ELR (cell line): ENCODE results near the gene GMDS.
A peak's percentile ranks its signal among the peaks of the same experiment; 100 is the strongest.

Experiments
- DNase-seq: peaks from one replicate; pipeline ENCODE4 v3.0.0-alpha.2; 2015; ENCODE audit warnings: low read depth

GMDS gene

GRCh38 chr6:1612974-1613306, 632.5 kb downstream of the GMDS start:
- DNase-seq, result peak; percentile 93

- no peak for DNase-seq
Observed at GRCh38 chr6:1612299-1612973, 633.0 kb downstream of the GMDS start.

GRCh38 chr6:1611572-1612298, 633.7 kb downstream of the GMDS start:
- DNase-seq, result peak; percentile 66

GRCh38 chr6:1611322-1611571, 634.2 kb downstream of the GMDS start:
- DNase-seq, result peak; percentile 68

GRCh38 chr6:1610497-1611321, 634.7 kb downstream of the GMDS start:
- peak; percentile 63 for DNase-seq

GRCh38 chr6:1609648-1610496, 635.5 kb downstream of the GMDS start, which contains the start of gene FOXC1:
FOXC1 (plus strand) TSS chr6:1609915; CDS start chr6:1610446, 531 bp downstream.
- DNase-seq, result peak; percentile 92

GRCh38 chr6:1609041-1609647, 636.3 kb downstream of the GMDS start:
- peak; percentile 40 for DNase-seq

GRCh38 chr6:1608222-1609040, 637.0 kb downstream of the GMDS start:
- DNase-seq, result no peak

GRCh38 chr6:1607516-1608221, 637.7 kb downstream of the GMDS start:
- no peak for DNase-seq

- no peak for DNase-seq
Observed at GRCh38 chr6:1606780-1607515, 638.5 kb downstream of the GMDS start.

- DNase-seq, result no peak
Observed at GRCh38 chr6:1605893-1606779, 639.3 kb downstream of the GMDS start.

GRCh38 chr6:1605004-1605892, 640.2 kb downstream of the GMDS start:
- no peak for DNase-seq

GRCh38 chr6:1604158-1605003, 641.0 kb downstream of the GMDS start:
- peak; percentile 70 for DNase-seq

GRCh38 chr6:1603708-1604107, 641.7 kb downstream of the GMDS start:
- no peak for DNase-seq

- no peak for DNase-seq
Observed at GRCh38 chr6:1602049-1602713, 643.2 kb downstream of the GMDS start.
